HG03565 (cell line): ENCODE measurements around the gene TCTN1.

Experiments used
- ATAC-seq: cut with Tn5 transposase; IDR thresholded peaks from one replicate; pipeline ENCODE4 v1.9.1; 2021; ENCODE audit warnings: mild to moderate bottlenecking, moderate library complexity; ENCODE audit not compliant: unreplicated experiment

TCTN1 gene

GRCh38 chr12:110677206-110677911 is 63.4 kb downstream of the TCTN1 start:
- ATAC-seq = peak; percentile 61

- no peak for ATAC-seq
Observed at GRCh38 chr12:110677982-110678381, 64.1 kb downstream of the TCTN1 start.

GRCh38 chr12:110679201-110679600 is 65.3 kb downstream of the TCTN1 start:
- ATAC-seq = no peak

- no peak for ATAC-seq
Observed at GRCh38 chr12:110680032-110680431, 66.1 kb downstream of the TCTN1 start.

- no peak for ATAC-seq
Observed at GRCh38 chr12:110683888-110684287, 70.0 kb downstream of the TCTN1 start.

GRCh38 chr12:110684312-110684836 is 70.4 kb downstream of the TCTN1 start:
- ATAC-seq = no peak

GRCh38 chr12:110686294-110686903 is 72.5 kb downstream of the TCTN1 start:
- no peak for ATAC-seq

- no peak for ATAC-seq
Observed at GRCh38 chr12:110687396-110688169, 73.7 kb downstream of the TCTN1 start.

- no peak for ATAC-seq
Observed at GRCh38 chr12:110688446-110689280, 74.7 kb downstream of the TCTN1 start, which contains the start of gene HVCN1. HVCN1 (minus strand) TSS chr12:110689115; CDS start chr12:110683245, 5,870 bp downstream.

- no peak for ATAC-seq
Observed at GRCh38 chr12:110689281-110690126, 75.6 kb downstream of the TCTN1 start.

GRCh38 chr12:110690127-110690430 is 76.2 kb downstream of the TCTN1 start:
- ATAC-seq = no peak

- no peak for ATAC-seq
Observed at GRCh38 chr12:110693731-110694130, 79.8 kb downstream of the TCTN1 start.

- ATAC-seq = no peak
Observed at GRCh38 chr12:110694330-110694901, 80.5 kb downstream of the TCTN1 start.

GRCh38 chr12:110696283-110696682 is 82.4 kb downstream of the TCTN1 start:
- no peak for ATAC-seq

GRCh38 chr12:110697236-110697635 is 83.3 kb downstream of the TCTN1 start:
- ATAC-seq = no peak

GRCh38 chr12:110698171-110698902 is 84.4 kb downstream of the TCTN1 start:
- peak; percentile 76 for ATAC-seq
